T-helper 17 cell (primary cell): ENCODE measurements around the gene IP6K3. TPM values are rescaled to one million over a fixed set of nuclear protein-coding genes. Genes with fewer than 3 reads are reported as not detected.

Experiments used
- ATAC-seq: fragments of 150-1000 bp; cut with Tn5 transposase; 2 replicates; pipeline ENCODE4 v1.10.0; 2021; ENCODE audit warnings: mild to moderate bottlenecking, moderate library complexity
- DNase-seq, 3 donors: peaks; one replicate each; pipeline versions ENCODE4 v3.0.0 to v3.0.0-alpha.2; 2020 to 2021
- H3K9me3 ChIP-seq: one replicate; pipeline ENCODE4 v1.7.0; 2013; ENCODE audit warnings: low read length, mild to moderate bottlenecking; ENCODE audit not compliant: control insufficient read depth, poor library complexity, severe bottlenecking
- H3K27ac Mint-ChIP-seq: one replicate; pipeline ENCODE4 v1.8.0; 2022; ENCODE audit warnings: mild to moderate bottlenecking, moderate library complexity, mixed read lengths
- H3K27me3 Mint-ChIP-seq: one replicate; pipeline ENCODE4 v1.8.0; 2022; ENCODE audit warnings: mixed read lengths
- H3K36me3 Mint-ChIP-seq: one replicate; pipeline ENCODE4 v1.8.0; 2022; ENCODE audit warnings: low read depth, mixed read lengths
- H3K4me1 Mint-ChIP-seq: one replicate; pipeline ENCODE4 v1.8.0; 2022; ENCODE audit warnings: mild to moderate bottlenecking, mixed read lengths
- H3K4me3 Mint-ChIP-seq: one replicate; pipeline ENCODE4 v1.8.0; 2022; ENCODE audit warnings: mild to moderate bottlenecking, moderate library complexity, mixed read lengths
- total RNA-seq, 4 donors: library from RNA in 2 of 4; stranded (reverse) in 2 of 4; gene quantifications; one replicate each; pipeline ENCODE4 v1.2.3 and lab custom pipeline; 2022 to 2026

Gene IP6K3
- total RNA-seq, 2 donors from 2014 or later: not detected

- Mint-ChIP-seq H3K27me3 (peaks cover 5% of the 10 kb centered on the region), H3K4me3 (no peak overlapping the region), H3K36me3 (peaks cover 2% of the 10 kb centered on the region), H3K27ac (peak overlapping the region; percentile 47), H3K4me1 (peaks cover 10% of the 10 kb centered on the region)
- H3K9me3 ChIP-seq: no peaks in the 10 kb centered on the region
- ATAC-seq (peak; percentile 16), DNase-seq (no peak)
Measured at GRCh38 chr6:33772082-33772830, 25.6 kb upstream of the IP6K3 start.

GRCh38 chr6:33771146-33772081, 24.7 kb upstream of the IP6K3 start:
- H3K27me3 Mint-ChIP-seq: peaks cover 9% of the 10 kb centered on the region
- ATAC-seq (peak; percentile 77), DNase-seq (peak; percentile 52 to 61 (median 57))
- peaks cover 2% of the 10 kb centered on the region for H3K36me3 Mint-ChIP-seq
- H3K9me3 ChIP-seq: no peaks in the 10 kb centered on the region
- H3K4me3 Mint-ChIP-seq: no peak overlapping the region
- H3K4me1 Mint-ChIP-seq: peaks cover 10% of the 10 kb centered on the region
- peak overlapping the region; percentile 24 for H3K27ac Mint-ChIP-seq

- peaks cover 14% of the 10 kb centered on the region for H3K27me3 Mint-ChIP-seq
- H3K4me1 Mint-ChIP-seq: peaks cover 10% of the 10 kb centered on the region
- H3K36me3 Mint-ChIP-seq: peaks cover 2% of the 10 kb centered on the region
- H3K9me3 ChIP-seq: no peaks in the 10 kb centered on the region
- peak overlapping the region; percentile 24 for H3K27ac Mint-ChIP-seq
- ATAC-seq: no peak
- no peak for DNase-seq
- H3K4me3 Mint-ChIP-seq: no peak overlapping the region
Measured at GRCh38 chr6:33770833-33771145, 24.1 kb upstream of the IP6K3 start.

- peaks cover 10% of the 10 kb centered on the region for H3K4me1 Mint-ChIP-seq
- H3K27me3 Mint-ChIP-seq: peaks cover 18% of the 10 kb centered on the region
- no peak overlapping the region for H3K4me3 Mint-ChIP-seq
- H3K9me3 ChIP-seq: no peaks in the 10 kb centered on the region
- H3K27ac Mint-ChIP-seq: no peak overlapping the region
- no peak for DNase-seq
- peaks cover 2% of the 10 kb centered on the region for H3K36me3 Mint-ChIP-seq
- ATAC-seq: no peak
Measured at GRCh38 chr6:33770124-33770832, 23.6 kb upstream of the IP6K3 start.

- peaks cover 2% of the 10 kb centered on the region for H3K36me3 Mint-ChIP-seq
- H3K4me1 Mint-ChIP-seq: peaks cover 10% of the 10 kb centered on the region
- DNase-seq: no peak
Measured at GRCh38 chr6:33769248-33769821, 22.6 kb upstream of the IP6K3 start.

GRCh38 chr6:33768644-33769120, 22.0 kb upstream of the IP6K3 start:
- Mint-ChIP-seq H3K27ac (no peak overlapping the region), H3K4me3 (no peak overlapping the region), H3K4me1 (peaks cover 10% of the 10 kb centered on the region), H3K36me3 (peaks cover 2% of the 10 kb centered on the region), H3K27me3 (peaks cover 30% of the 10 kb centered on the region)
- DNase-seq (peak; percentile 42 to 66 (median 43)), ATAC-seq (peak; percentile 77)
- no peaks in the 10 kb centered on the region for H3K9me3 ChIP-seq

More at GRCh38 chr6:33769248-33769821, 22.6 kb upstream of the IP6K3 start:
- H3K9me3 ChIP-seq: no peaks in the 10 kb centered on the region
- no peak overlapping the region for H3K27ac Mint-ChIP-seq
- no peak overlapping the region for H3K4me3 Mint-ChIP-seq
- peaks cover 24% of the 10 kb centered on the region for H3K27me3 Mint-ChIP-seq
- ATAC-seq: no peak

- peaks cover 7% of the 10 kb centered on the region for H3K4me1 Mint-ChIP-seq
- H3K9me3 ChIP-seq: no peaks in the 10 kb centered on the region
- DNase-seq: no peak
- H3K27ac Mint-ChIP-seq: no peak overlapping the region
- ATAC-seq: no peak
- H3K36me3 Mint-ChIP-seq: no peaks in the 10 kb centered on the region
- peaks cover 30% of the 10 kb centered on the region for H3K27me3 Mint-ChIP-seq
- no peak overlapping the region for H3K4me3 Mint-ChIP-seq
Measured at GRCh38 chr6:33766921-33767907, 20.5 kb upstream of the IP6K3 start.

- DNase-seq: no peak
- peaks cover 30% of the 10 kb centered on the region for H3K27me3 Mint-ChIP-seq
- H3K4me1 Mint-ChIP-seq: peaks cover 6% of the 10 kb centered on the region
- no peak overlapping the region for H3K27ac Mint-ChIP-seq
- H3K9me3 ChIP-seq: no peaks in the 10 kb centered on the region
- no peak for ATAC-seq
- H3K4me3 Mint-ChIP-seq: no peak overlapping the region
- no peaks in the 10 kb centered on the region for H3K36me3 Mint-ChIP-seq
Measured at GRCh38 chr6:33765368-33765767, 18.7 kb upstream of the IP6K3 start.

GRCh38 chr6:33764036-33764435, 17.3 kb upstream of the IP6K3 start:
- Mint-ChIP-seq H3K27me3 (peaks cover 30% of the 10 kb centered on the region), H3K4me3 (no peak overlapping the region), H3K27ac (no peak overlapping the region), H3K4me1 (peaks cover 6% of the 10 kb centered on the region), H3K36me3 (no peaks in the 10 kb centered on the region)
- ATAC-seq (no peak), DNase-seq (no peak)
- no peaks in the 10 kb centered on the region for H3K9me3 ChIP-seq

- H3K4me1 Mint-ChIP-seq: peaks cover 4% of the 10 kb centered on the region
- no peak for DNase-seq
- H3K9me3 ChIP-seq: no peaks in the 10 kb centered on the region
Measured at GRCh38 chr6:33763483-33763882, 16.8 kb upstream of the IP6K3 start.

GRCh38 chr6:33762713-33763112, 16.0 kb upstream of the IP6K3 start:
- ATAC-seq (no peak), DNase-seq (no peak)
- Mint-ChIP-seq H3K27me3 (peaks cover 27% of the 10 kb centered on the region), H3K27ac (no peak overlapping the region), H3K4me3 (no peak overlapping the region), H3K36me3 (no peaks in the 10 kb centered on the region), H3K4me1 (peaks cover 3% of the 10 kb centered on the region)
- H3K9me3 ChIP-seq: no peaks in the 10 kb centered on the region

More at GRCh38 chr6:33763483-33763882, 16.8 kb upstream of the IP6K3 start:
- Mint-ChIP-seq H3K27me3 (peaks cover 28% of the 10 kb centered on the region), H3K4me3 (no peak overlapping the region), H3K27ac (no peak overlapping the region), H3K36me3 (no peaks in the 10 kb centered on the region)
- ATAC-seq: no peak
